ENCODE results near the gene CEP95. TPM values are rescaled to one million over a fixed set of nuclear protein-coding genes. Genes with fewer than 3 reads are reported as not detected.

The CEP95 gene
- total and polyA plus RNA-seq, 9 donors = 44.5 to 87.2 (median 63.3) TPM

DNA sequence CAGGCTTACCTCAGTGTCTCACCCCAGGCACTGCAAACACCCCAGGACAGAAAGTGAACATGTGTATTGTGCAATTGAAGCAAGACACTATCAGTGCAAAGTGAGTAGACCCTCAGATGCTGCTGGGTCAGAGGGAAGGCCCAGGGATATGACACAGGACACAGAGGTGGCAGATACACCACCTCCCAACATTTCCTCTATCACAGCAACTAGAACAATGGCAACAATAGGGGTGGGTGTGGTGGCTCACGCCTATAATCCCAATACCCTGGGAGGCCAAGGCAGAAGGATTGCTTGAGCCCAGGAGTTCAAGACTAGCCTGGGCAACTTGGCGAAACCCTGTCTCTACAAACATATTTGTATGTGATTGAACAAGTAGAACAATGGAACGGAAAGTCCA is 35.3 kb upstream of the CEP95 start:
- 95 to 96% (median 96%) methylated on average over 3 of the region's 3 CpGs for WGBS, 3 donors
- no peaks in the 10 kb centered on the region for H3K4me1 ChIP-seq (ENCODE audit: insufficient read depth)
- DNase-seq = no peak
- TF ChIP-seq POLR2A (IDR thresholded peaks at IDR 0.05) = no peak
- TF ChIP-seq, protein P1, sequence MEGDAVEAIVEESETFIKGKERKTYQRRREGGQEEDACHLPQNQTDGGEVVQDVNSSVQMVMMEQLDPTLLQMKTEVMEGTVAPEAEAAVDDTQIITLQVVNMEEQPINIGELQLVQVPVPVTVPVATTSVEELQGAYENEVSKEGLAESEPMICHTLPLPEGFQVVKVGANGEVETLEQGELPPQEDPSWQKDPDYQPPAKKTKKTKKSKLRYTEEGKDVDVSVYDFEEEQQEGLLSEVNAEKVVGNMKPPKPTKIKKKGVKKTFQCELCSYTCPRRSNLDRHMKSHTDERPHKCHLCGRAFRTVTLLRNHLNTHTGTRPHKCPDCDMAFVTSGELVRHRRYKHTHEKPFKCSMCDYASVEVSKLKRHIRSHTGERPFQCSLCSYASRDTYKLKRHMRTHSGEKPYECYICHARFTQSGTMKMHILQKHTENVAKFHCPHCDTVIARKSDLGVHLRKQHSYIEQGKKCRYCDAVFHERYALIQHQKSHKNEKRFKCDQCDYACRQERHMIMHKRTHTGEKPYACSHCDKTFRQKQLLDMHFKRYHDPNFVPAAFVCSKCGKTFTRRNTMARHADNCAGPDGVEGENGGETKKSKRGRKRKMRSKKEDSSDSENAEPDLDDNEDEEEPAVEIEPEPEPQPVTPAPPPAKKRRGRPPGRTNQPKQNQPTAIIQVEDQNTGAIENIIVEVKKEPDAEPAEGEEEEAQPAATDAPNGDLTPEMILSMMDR (IDR thresholded peaks at IDR 0.05) = no peak
- no peak for TF ChIP-seq EP300 (IDR thresholded peaks at IDR 0.05)
- no peaks in the 10 kb centered on the region for H3K36me3 ChIP-seq
- no peaks in the 10 kb centered on the region for H3K9me3 ChIP-seq
- H3K27ac ChIP-seq = no peak overlapping the region
- intact Hi-C loops (cut with DNase I) = no loop called here
- H3K27me3 ChIP-seq = no peaks in the 10 kb centered on the region
- H3K4me3 ChIP-seq = no peak overlapping the region

GRCh38 chr17:64472564-64472963 is 34.2 kb upstream of the CEP95 start:
- H3K4me3 ChIP-seq = no peak overlapping the region
- TF ChIP-seq, protein P1 (IDR thresholded peaks at IDR 0.05) = no peak
- no peak for TF ChIP-seq EP300 (IDR thresholded peaks at IDR 0.05)
- no peak for TF ChIP-seq POLR2A (IDR thresholded peaks at IDR 0.05)
- no peaks in the 10 kb centered on the region for H3K4me1 ChIP-seq (ENCODE audit: insufficient read depth)
- no peak for DNase-seq
- H3K27me3 ChIP-seq = no peaks in the 10 kb centered on the region
- H3K27ac ChIP-seq = no peak overlapping the region
- H3K9me3 ChIP-seq = no peaks in the 10 kb centered on the region
- 89 to 92% (median 90%) methylated on average over 2 of the region's 2 CpGs for WGBS, 3 donors
- intact Hi-C loops (cut with DNase I) = no loop called here
- no peaks in the 10 kb centered on the region for H3K36me3 ChIP-seq

DNA sequence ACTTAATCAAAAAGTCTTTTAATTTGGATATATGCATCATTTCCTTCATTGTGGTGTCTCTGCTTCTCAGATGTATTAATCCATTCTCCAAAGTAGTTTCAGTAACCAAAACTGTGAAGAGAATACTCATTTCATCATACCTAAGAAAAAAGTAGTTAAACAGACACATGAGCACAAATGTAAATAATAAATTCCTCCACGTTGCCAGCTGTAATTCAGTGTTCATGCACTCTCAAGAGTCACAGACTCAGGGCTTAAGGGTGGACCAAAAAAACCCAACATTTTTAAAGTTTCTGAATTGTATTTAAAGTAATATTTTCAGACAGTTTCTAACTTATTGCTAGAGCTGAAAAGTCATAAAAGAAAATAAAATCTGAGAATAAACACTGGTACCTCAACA is 28.9 kb upstream of the CEP95 start:
- DNase-seq = no peak
- H3K4me1 ChIP-seq (ENCODE audit: insufficient read depth) = no peaks in the 10 kb centered on the region
- no peaks in the 10 kb centered on the region for H3K27me3 ChIP-seq
- H3K4me3 ChIP-seq = no peak overlapping the region
- no peak overlapping the region for H3K27ac ChIP-seq
- TF ChIP-seq EP300 (IDR thresholded peaks at IDR 0.05) (no peak), POLR2A (IDR thresholded peaks at IDR 0.05) (no peak)
- TF ChIP-seq, protein P1 (IDR thresholded peaks at IDR 0.05) = no peak
- 0 to 15% (median 6%) methylated on average over 1 of the region's 1 CpG for WGBS, 3 donors
- H3K36me3 ChIP-seq = no peaks in the 10 kb centered on the region
- no peaks in the 10 kb centered on the region for H3K9me3 ChIP-seq
- intact Hi-C loops (cut with DNase I) = no loop called here

DNA sequence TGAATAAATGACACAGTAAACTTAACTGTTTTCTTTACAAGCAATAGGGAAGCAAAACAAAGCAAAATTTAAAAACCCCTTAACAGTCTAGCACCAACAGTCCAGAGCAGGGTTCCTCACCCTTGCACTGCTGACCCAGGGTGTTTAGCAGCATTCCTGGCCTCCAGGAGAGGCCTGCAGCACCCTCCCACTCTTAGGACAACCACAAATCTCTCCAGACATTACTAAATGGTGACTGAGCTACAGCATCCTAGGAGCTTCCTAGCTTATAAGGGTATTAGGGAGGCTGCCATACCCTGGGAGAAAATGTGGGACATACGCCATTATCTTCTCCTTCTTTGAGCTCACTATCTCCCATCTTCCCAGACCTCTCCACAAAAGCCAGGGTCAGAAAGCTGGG is 25.8 kb upstream of the CEP95 start:
- Histone ChIP-seq H3K9me3 (no peaks in the 10 kb centered on the region), H3K27me3 (no peaks in the 10 kb centered on the region), H3K36me3 (no peaks in the 10 kb centered on the region), H3K4me3 (no peak overlapping the region), H3K4me1 (ENCODE audit: insufficient read depth) (no peaks in the 10 kb centered on the region), H3K27ac (no peak overlapping the region)
- WGBS, 3 donors = 90 to 93% (median 93%) methylated on average over 1 of the region's 1 CpG
- intact Hi-C loops (cut with DNase I) = no loop called here
- TF ChIP-seq EP300 (IDR thresholded peaks at IDR 0.05) (no peak), POLR2A (IDR thresholded peaks at IDR 0.05) (no peak)
- TF ChIP-seq, protein P1 (IDR thresholded peaks at IDR 0.05) = no peak
- DNase-seq = no peak

- Histone ChIP-seq H3K36me3 (no peaks in the 10 kb centered on the region), H3K4me3 (no peak overlapping the region), H3K4me1 (ENCODE audit: insufficient read depth) (no peaks in the 10 kb centered on the region), H3K27ac (no peak overlapping the region), H3K9me3 (no peaks in the 10 kb centered on the region), H3K27me3 (no peaks in the 10 kb centered on the region)
- no peak for TF ChIP-seq POLR2A (IDR thresholded peaks at IDR 0.05)
- TF ChIP-seq, protein P1 (IDR thresholded peaks at IDR 0.05) = no peak
- intact Hi-C loops (cut with DNase I) = no loop called here
- 88 to 94% (median 88%) methylated on average over 3 of the region's 3 CpGs for WGBS, 3 donors
- no peak for DNase-seq
Observed at GRCh38 chr17:64484380-64484779, 22.4 kb upstream of the CEP95 start.

All from ovary (tissue), 9 donors.